Measurements from ENCODE around the gene NXPH1.

NXPH1 gene

DNA sequence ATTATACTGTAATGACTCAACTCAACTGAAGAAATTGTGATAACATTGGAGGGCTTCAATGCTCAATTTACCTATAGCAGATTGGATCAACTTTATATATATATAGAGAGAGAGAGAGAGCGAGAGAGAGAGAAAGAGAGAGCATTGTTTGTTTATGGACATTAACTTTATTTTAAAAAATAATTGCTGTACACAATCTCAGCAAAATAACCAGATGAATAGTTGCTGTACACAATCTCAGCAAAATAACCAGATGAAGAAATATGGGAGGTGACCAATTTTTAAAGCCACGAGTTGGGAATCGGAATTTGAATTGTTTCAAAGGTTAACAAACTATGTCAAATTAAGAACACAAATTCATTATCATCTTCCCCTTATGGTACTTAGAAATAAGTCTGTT lies 319.9 kb downstream of the NXPH1 start:
- no peak for TF ChIP-seq TAF1 (IDR thresholded peaks at IDR 0.05; ENCODE audit: low read depth, low read length)
- TF ChIP-seq POLR2AphosphoS5 (IDR thresholded peaks at IDR 0.05; ENCODE audit: low read depth, low read length), result no peak
- no peak for TF ChIP-seq POU2F2 (IDR thresholded peaks at IDR 0.05; ENCODE audit: low read depth, low read length)
- TF ChIP-seq POLR2A (IDR thresholded peaks at IDR 0.05; ENCODE audit: low read depth, low read length), result no peak
- TF ChIP-seq SPI1 (IDR thresholded peaks at IDR 0.05; ENCODE audit: low read depth, low read length), result no peak
- TF ChIP-seq PAX5 (IDR thresholded peaks at IDR 0.05; ENCODE audit: insufficient read depth, low read length, severe bottlenecking), result no peak
- FAIRE-seq (no peak), DNase-seq (ENCODE audit: insufficient read length, low spot score) (no peak)

DNA sequence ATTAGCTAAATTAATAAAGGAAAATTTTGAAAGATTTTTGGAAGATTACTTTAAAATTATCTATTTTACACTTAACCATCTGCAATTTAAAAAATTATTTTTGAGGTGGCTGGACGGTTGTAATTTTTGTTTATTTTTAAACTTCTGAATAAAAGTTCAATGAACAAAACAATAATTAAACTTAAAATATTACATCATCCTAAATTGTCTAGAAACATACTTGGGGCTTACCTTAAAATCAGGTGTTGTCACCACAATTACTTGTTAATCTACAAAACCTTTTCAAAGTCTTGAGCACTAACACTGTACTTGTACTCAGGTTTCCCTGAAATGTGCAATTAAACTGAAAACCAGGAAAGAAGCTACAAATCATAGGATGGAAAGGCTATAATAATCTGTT lies 328.3 kb downstream of the NXPH1 start:
- TF ChIP-seq PAX5 (IDR thresholded peaks at IDR 0.05; ENCODE audit: insufficient read depth, low read length, severe bottlenecking) (no peak), POLR2A (IDR thresholded peaks at IDR 0.05; ENCODE audit: low read depth, low read length) (no peak), POLR2AphosphoS5 (IDR thresholded peaks at IDR 0.05; ENCODE audit: low read depth, low read length) (no peak), POU2F2 (IDR thresholded peaks at IDR 0.05; ENCODE audit: low read depth, low read length) (no peak), TAF1 (IDR thresholded peaks at IDR 0.05; ENCODE audit: low read depth, low read length) (no peak), SPI1 (IDR thresholded peaks at IDR 0.05; ENCODE audit: low read depth, low read length) (no peak)
- DNase-seq (ENCODE audit: insufficient read length, low spot score) (no peak), FAIRE-seq (no peak)

DNA sequence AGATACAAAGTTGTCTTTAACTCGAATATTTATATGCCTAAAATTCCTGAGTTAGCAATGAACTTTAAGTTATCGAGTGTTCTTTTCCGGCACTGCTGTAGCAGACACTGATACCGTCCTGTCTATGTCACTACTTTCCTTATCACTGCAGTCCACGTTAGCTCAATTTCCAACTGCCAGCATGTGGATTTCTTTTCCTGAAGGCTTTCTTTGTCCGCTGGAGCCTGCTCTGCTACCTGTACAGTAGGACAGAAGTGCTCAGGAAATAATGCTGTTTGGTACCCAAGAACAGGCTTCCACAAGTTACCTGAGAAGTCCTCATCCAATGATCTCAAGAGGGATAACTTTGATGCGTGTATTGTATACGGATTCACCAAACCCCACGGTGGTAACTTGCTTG lies 329.4 kb downstream of the NXPH1 start:
- DNase-seq (ENCODE audit: insufficient read length, low spot score) (no peak), FAIRE-seq (no peak)
- TF ChIP-seq POU2F2 (IDR thresholded peaks at IDR 0.05; ENCODE audit: low read depth, low read length) (no peak), PAX5 (IDR thresholded peaks at IDR 0.05; ENCODE audit: insufficient read depth, low read length, severe bottlenecking) (no peak), SPI1 (IDR thresholded peaks at IDR 0.05; ENCODE audit: low read depth, low read length) (no peak), POLR2AphosphoS5 (IDR thresholded peaks at IDR 0.05; ENCODE audit: low read depth, low read length) (no peak), POLR2A (IDR thresholded peaks at IDR 0.05; ENCODE audit: low read depth, low read length) (no peak), TAF1 (IDR thresholded peaks at IDR 0.05; ENCODE audit: low read depth, low read length) (no peak)

DNA sequence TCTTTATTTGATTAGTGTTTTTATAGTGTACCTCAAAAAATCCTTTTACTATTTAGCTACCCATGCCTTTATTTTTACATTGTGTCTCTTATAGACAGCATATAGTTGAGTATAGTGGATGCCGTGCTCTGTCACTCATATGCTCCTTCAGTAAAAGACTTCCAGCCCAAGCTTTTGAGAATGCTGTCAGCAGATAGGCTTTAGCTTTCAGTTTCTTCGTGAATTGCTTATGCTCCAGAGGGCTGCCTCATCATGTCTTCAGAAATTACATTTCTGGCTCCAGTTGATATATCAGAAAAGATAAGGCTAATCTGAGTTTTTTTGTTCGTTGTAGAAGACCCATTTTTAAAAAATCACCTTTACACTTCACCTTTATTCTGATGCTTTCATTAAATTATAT lies 332.0 kb downstream of the NXPH1 start:
- no peak for FAIRE-seq

DNA sequence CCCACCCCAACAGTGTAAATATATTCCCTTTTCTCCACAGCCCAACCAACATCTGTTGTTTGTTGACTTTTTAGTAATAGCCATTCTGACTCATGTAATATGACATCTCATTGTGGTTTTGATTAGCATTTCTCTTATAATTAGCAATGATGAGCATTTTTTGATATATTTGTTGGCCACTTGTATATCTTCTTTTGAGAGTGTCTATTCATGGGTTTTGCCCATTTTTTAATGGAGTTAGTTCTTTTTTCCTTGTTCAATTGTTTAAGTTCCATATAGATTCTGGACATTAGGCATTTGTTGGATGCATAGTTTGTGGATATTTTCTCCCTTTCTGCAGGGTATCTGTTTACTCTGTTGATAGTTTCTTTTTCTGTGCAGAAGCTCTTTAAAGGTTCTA lies 340.1 kb downstream of the NXPH1 start:
- FAIRE-seq, result no peak
- no peak for DNase-seq (ENCODE audit: insufficient read length, low spot score)
- TF ChIP-seq POLR2A (IDR thresholded peaks at IDR 0.05; ENCODE audit: low read depth, low read length) (no peak), TAF1 (IDR thresholded peaks at IDR 0.05; ENCODE audit: low read depth, low read length) (no peak), PAX5 (IDR thresholded peaks at IDR 0.05; ENCODE audit: insufficient read depth, low read length, severe bottlenecking) (no peak), SPI1 (IDR thresholded peaks at IDR 0.05; ENCODE audit: low read depth, low read length) (no peak), POU2F2 (IDR thresholded peaks at IDR 0.05; ENCODE audit: low read depth, low read length) (no peak), POLR2AphosphoS5 (IDR thresholded peaks at IDR 0.05; ENCODE audit: low read depth, low read length) (no peak)

More for the DNA sequence above, 332.0 kb downstream of the NXPH1 start:
- no peak for DNase-seq (ENCODE audit: insufficient read length, low spot score)
- no peak for TF ChIP-seq PAX5 (IDR thresholded peaks at IDR 0.05; ENCODE audit: insufficient read depth, low read length, severe bottlenecking)
- no peak for TF ChIP-seq SPI1 (IDR thresholded peaks at IDR 0.05; ENCODE audit: low read depth, low read length)
- no peak for TF ChIP-seq TAF1 (IDR thresholded peaks at IDR 0.05; ENCODE audit: low read depth, low read length)
- TF ChIP-seq POU2F2 (IDR thresholded peaks at IDR 0.05; ENCODE audit: low read depth, low read length), result no peak
- no peak for TF ChIP-seq POLR2AphosphoS5 (IDR thresholded peaks at IDR 0.05; ENCODE audit: low read depth, low read length)
- no peak for TF ChIP-seq POLR2A (IDR thresholded peaks at IDR 0.05; ENCODE audit: low read depth, low read length)

DNA sequence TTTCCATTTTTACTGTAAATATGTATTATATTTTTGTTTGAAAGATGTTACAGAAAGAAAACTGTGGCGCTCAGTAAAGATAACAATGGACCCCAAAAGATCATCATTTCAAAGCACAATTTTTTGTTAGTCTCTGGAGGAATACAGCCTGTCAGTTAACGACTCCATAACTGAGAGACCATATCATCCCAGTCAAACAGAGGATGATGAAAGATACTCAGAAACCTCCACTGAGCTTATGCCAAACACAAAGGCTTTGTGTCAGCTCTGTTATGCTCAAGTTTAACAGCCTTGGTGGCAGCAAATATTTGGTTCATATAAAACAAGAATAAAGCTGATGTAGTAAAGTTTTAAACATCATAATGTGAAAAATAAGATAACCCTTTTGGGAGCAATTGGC lies 345.1 kb downstream of the NXPH1 start:
- no peak for FAIRE-seq
- DNase-seq (ENCODE audit: insufficient read length, low spot score), result no peak
- no peak for TF ChIP-seq TAF1 (IDR thresholded peaks at IDR 0.05; ENCODE audit: low read depth, low read length)
- TF ChIP-seq POLR2A (IDR thresholded peaks at IDR 0.05; ENCODE audit: low read depth, low read length), result no peak
- no peak for TF ChIP-seq POU2F2 (IDR thresholded peaks at IDR 0.05; ENCODE audit: low read depth, low read length)
- no peak for TF ChIP-seq POLR2AphosphoS5 (IDR thresholded peaks at IDR 0.05; ENCODE audit: low read depth, low read length)
- TF ChIP-seq PAX5 (IDR thresholded peaks at IDR 0.05; ENCODE audit: insufficient read depth, low read length, severe bottlenecking), result no peak
- TF ChIP-seq SPI1 (IDR thresholded peaks at IDR 0.05; ENCODE audit: low read depth, low read length), result no peak

DNA sequence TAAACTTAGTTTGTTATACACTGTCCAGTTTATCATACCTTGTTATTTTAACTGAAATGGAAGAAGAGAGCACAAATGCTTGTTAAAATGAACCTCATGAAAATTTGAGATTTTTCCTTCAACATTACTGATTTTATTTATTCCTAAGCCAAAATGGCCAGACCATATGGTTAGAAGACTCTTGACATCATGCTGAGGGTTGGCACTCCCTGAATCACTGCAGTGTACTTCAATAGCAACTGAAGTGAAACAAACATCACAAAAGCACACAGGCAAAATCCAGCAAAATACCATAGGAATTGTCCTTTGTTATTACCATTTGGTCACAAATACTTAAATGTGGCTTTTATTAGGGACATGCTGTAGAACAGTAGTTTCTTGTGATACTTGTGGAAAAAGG lies 347.8 kb downstream of the NXPH1 start:
- no peak for TF ChIP-seq POLR2AphosphoS5 (IDR thresholded peaks at IDR 0.05; ENCODE audit: low read depth, low read length)
- no peak for TF ChIP-seq TAF1 (IDR thresholded peaks at IDR 0.05; ENCODE audit: low read depth, low read length)
- TF ChIP-seq POLR2A (IDR thresholded peaks at IDR 0.05; ENCODE audit: low read depth, low read length), result no peak
- no peak for TF ChIP-seq POU2F2 (IDR thresholded peaks at IDR 0.05; ENCODE audit: low read depth, low read length)
- no peak for TF ChIP-seq PAX5 (IDR thresholded peaks at IDR 0.05; ENCODE audit: insufficient read depth, low read length, severe bottlenecking)
- TF ChIP-seq SPI1 (IDR thresholded peaks at IDR 0.05; ENCODE audit: low read depth, low read length), result no peak
- DNase-seq (ENCODE audit: insufficient read length, low spot score), result no peak
- FAIRE-seq, result no peak

DNA sequence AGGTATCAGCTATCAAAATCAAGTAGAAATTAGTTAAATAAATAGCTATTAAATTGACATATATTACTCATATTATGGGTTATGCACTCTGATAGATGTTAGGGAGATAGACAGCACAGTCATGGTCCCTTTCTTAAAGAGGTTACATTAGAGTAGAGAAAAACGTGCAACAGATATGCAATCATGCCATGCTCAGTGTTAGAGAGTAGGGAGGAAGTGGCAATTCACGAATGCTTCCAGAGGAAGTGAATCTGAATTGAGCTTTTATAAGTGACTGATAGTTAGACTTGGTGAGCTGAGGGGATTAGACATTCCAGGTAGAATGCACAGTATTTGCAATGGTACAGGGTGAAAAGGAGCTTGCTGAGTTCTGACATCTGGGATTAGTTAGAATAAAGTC lies 349.8 kb downstream of the NXPH1 start:
- DNase-seq (ENCODE audit: insufficient read length, low spot score) (no peak), FAIRE-seq (no peak)
- TF ChIP-seq SPI1 (IDR thresholded peaks at IDR 0.05; ENCODE audit: low read depth, low read length) (no peak), POU2F2 (IDR thresholded peaks at IDR 0.05; ENCODE audit: low read depth, low read length) (no peak), PAX5 (IDR thresholded peaks at IDR 0.05; ENCODE audit: insufficient read depth, low read length, severe bottlenecking) (no peak), POLR2A (IDR thresholded peaks at IDR 0.05; ENCODE audit: low read depth, low read length) (no peak), POLR2AphosphoS5 (IDR thresholded peaks at IDR 0.05; ENCODE audit: low read depth, low read length) (no peak), TAF1 (IDR thresholded peaks at IDR 0.05; ENCODE audit: low read depth, low read length) (no peak)

DNA sequence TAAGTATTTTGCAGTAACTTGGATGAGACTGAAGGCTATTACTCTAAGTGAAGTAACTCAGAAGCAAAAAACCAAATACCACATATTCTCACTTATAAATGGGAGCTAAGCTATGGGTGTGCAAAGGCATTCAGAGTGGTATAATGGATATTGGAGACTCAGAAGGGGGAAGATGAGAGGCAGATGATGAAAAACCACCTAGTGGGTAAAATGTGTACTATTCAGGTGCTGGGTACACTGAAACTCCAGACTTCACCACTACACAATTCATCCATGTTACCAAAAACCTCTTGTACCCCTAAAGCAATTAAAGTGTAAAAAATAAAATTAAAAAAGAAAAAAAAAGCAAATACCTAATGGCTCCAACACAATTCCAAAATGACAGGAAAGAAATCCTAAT lies 351.7 kb downstream of the NXPH1 start:
- FAIRE-seq (no peak), DNase-seq (ENCODE audit: insufficient read length, low spot score) (no peak)
- no peak for TF ChIP-seq POU2F2 (IDR thresholded peaks at IDR 0.05; ENCODE audit: low read depth, low read length)

DNA sequence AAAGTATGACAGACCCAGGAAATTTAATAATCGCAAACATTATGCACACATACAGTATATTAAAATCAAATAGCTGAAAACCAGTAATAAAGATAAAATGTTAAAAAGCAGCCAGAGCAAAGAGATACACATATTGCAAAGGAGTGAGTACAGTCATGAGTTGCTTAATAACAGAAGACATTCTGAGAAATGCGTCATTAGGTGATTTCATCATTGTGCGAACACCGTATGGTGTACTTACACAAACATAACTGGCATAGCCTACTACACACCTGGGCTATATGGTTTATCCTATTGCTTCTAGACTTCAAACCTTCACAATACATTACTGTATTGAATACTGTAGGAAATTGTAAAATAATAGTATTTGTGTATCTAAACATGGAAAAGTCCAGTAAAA lies 367.6 kb downstream of the NXPH1 start:
- no peak for DNase-seq (ENCODE audit: insufficient read length, low spot score)
- TF ChIP-seq SPI1 (IDR thresholded peaks at IDR 0.05; ENCODE audit: low read depth, low read length) (no peak), TAF1 (IDR thresholded peaks at IDR 0.05; ENCODE audit: low read depth, low read length) (no peak), POU2F2 (IDR thresholded peaks at IDR 0.05; ENCODE audit: low read depth, low read length) (no peak), POLR2AphosphoS5 (IDR thresholded peaks at IDR 0.05; ENCODE audit: low read depth, low read length) (no peak), POLR2A (IDR thresholded peaks at IDR 0.05; ENCODE audit: low read depth, low read length) (no peak), PAX5 (IDR thresholded peaks at IDR 0.05; ENCODE audit: insufficient read depth, low read length, severe bottlenecking) (no peak)
- FAIRE-seq, result no peak
